Stimulated activated CD4-positive, alpha-beta T cell treated with anti-CD3 and anti-CD28 coated beads, Interleukin-1b, Interleukin-23, amount 100 ng/mL, for 1 hour (primary cell): ENCODE data around the gene DGKI.

ENCODE experiments used
- DNase-seq, 2 donors: peaks; one replicate each; pipeline ENCODE4 v3.0.0-alpha.2; 2020; ENCODE audit warnings: low read depth in 2 of 2

DGKI gene

GRCh38 chr7:137411446-137411845, 435.3 kb downstream of the DGKI start:
- no peak for DNase-seq

GRCh38 chr7:137408126-137408525, 438.6 kb downstream of the DGKI start:
- no peak for DNase-seq

GRCh38 chr7:137407078-137407477, 439.7 kb downstream of the DGKI start:
- DNase-seq = no peak

GRCh38 chr7:137404660-137405317, 442.0 kb downstream of the DGKI start:
- no peak for DNase-seq

DNA sequence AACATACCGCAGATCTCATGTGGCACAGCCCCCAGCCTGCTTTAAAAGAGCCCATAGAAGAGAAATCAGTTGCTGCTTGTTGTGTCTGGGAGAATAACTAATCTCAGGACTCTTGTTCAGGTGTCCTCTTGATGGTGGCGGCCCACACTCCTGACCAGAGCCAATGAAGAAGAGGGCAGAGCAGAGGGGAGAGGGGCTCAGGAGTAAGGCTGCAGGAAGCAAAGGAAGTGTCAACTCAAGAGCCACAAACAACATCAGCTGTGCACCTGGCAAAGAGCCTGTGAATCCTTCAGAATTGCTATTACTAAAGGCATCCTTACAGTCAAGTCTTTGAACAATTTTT, 443.4 kb downstream of the DGKI start:
- no peak for DNase-seq

DNA sequence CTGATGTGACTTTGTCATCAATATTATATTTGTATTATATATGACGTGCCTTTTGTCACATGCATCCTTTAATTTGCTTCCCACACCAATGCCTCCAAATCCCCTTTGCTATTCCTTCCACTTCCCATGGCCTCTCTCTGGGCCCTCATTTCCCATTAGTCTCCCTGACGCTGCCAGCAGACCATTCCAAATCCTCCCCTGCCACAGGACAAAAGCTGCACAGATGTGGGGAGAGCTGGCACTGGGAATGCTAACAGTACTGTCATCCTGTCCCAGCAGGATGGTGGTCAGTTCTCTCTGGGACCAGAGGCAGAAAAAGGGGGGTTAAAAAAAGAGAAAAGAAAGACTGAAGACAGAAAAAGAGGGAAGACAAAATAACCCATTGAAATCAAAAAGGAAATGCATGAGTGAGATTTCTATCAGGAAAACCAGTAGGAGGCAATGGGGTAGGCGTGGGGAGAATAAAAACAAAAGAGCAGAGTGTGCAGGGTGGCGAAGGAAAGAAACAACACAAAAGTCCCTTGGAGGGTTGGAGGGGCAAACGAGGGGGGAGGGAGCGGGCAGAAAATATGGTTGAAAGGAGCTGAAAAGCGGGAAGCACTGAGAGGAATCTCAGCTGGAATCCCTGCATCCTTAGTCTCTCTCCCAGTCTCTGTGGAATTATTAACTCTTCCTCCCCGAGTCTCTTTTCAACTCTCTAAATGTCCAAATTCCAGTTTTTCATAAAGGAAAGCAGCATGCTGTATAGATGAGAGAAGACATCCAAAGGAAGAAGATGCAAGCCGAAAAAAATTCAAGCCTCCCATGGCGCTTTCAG, 444.0 kb downstream of the DGKI start:
- no peak for DNase-seq

GRCh38 chr7:137399827-137400823, 446.6 kb downstream of the DGKI start:
- DNase-seq = no peak

GRCh38 chr7:137396051-137396450, 450.7 kb downstream of the DGKI start:
- DNase-seq = no peak

GRCh38 chr7:137395420-137395819, 451.4 kb downstream of the DGKI start:
- no peak for DNase-seq

GRCh38 chr7:137393570-137393969, 453.2 kb downstream of the DGKI start:
- DNase-seq = no peak

GRCh38 chr7:137390076-137390475, 456.7 kb downstream of the DGKI start:
- no peak for DNase-seq

DNA sequence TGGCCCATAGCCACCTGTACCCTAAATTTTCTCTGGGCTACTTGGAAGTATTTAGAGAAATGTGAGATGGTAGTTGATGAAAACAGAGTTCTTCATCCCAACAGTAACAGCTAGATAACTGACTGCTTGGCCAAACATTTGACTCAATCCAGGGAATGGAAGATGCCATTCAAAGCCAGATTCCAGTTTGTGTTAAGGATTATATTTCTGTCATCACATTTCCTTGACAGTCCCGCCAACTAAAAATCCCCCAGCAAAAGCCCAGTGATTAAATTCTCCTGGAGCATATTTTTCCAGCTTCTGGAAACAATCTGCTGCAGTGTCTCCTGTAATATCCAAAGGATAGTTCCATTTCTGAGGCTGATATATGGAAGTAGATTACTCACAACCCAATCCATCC, 457.9 kb downstream of the DGKI start:
- no peak for DNase-seq

GRCh38 chr7:137386966-137387365, 459.8 kb downstream of the DGKI start:
- no peak for DNase-seq

DNA sequence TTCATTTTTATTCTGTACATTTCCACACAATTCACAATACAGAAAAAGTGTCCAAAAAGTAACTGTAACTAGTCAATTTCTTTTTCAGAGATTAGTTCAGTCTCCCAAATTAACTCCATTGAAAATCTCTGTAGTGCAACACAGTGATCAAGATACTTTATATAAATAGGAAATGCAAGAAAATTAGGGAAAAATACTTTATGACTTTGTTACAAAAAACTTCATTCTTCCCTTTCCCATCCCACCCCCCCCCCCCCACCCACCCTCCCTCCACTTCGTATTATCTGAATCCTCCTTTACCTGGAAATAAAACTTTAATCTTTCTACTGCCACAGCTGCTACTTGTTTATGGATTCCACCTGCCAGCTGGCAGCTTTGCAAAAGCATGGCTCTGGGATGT, 465.7 kb downstream of the DGKI start:
- no peak for DNase-seq

DNA sequence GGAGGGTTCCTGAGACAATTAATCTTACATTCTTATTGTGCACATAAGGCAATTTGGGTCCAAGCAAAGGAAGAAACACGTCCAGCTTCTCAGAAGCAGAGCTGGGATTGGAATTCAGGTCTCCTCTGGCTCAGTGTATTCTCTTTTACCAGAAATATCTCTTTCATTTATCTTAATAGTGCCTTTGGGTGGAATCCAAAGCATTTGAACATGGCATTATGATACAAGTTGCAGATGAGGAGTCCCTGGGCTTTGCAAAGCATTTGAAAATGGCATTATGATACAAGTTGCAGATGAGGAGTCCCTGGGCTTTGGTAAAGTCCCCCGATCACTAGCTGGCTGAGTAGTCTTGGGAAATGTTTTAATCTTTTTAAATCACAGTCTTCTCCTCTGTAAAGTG, 473.3 kb downstream of the DGKI start:
- no peak for DNase-seq

- no peak for DNase-seq
Measured at GRCh38 chr7:137371616-137372015, 475.2 kb downstream of the DGKI start.

- DNase-seq = no peak
Measured at GRCh38 chr7:137366995-137367394, 479.8 kb downstream of the DGKI start.

DNA sequence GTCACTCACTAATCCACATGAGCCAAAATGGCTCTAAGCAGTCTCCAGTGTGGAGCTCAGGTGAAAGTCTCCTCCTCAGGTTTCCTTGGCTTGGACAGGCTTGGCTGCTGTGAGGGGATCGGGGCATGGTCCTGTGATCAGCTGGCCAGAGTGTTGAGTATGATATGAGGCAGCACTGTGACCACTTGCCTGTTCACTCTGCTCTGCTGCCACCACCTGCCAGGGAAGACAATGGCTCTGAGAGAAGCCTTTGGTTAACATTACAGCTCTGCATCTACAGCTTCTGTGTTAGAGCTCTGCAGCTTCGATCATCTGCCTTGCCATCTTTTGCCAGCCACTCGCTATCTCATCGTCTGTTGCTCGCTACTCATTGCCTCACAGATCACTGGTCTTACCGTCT, 483.1 kb downstream of the DGKI start:
- no peak for DNase-seq

DNA sequence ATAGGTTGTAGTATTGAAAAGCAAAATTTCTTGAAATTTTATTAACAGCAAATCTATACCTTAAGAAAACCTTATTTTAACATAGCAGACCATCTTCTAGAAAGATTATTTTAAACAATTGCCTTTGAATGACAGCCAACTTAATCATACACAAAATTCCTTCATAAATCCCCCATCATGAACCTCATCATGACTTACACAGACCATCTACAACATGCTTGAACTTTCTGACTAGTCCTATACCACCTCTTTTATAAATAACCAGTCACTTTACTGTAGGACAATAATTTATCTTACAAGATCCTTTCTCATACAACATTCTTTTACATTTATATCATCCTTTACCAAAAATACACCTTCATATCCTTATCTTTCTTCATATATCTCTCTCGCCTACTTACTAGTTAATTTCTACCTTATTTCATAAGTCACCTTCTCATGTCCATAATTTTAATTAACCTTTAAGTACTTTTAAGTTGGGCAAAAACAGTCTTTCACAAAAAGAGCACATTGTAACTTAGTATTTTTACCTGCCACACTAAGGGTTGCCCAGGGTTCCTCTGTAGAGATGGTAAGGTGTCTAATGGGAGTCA, 486.6 kb downstream of the DGKI start:
- no peak for DNase-seq

GRCh38 chr7:137354961-137355360, 491.8 kb downstream of the DGKI start:
- DNase-seq = no peak

DNA sequence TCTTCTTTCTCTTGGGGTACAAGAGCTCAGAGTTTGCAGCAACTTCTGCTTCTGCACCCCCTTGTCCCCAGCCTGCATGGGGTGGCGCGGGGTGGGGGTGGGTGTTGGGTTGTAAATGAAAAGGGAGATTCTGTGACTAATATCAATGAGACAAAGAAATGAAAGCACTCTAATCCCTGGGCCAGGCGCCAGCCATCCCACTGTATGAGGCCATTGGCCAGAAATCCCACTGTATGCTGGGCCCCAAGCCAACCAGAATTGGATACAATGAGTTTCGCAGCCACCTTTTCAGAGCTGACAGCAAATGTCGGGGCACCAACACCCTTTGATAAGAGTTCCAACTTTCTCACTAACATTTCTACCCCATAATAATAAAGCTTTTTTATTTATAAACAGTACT, 492.4 kb downstream of the DGKI start:
- DNase-seq = no peak

DNA sequence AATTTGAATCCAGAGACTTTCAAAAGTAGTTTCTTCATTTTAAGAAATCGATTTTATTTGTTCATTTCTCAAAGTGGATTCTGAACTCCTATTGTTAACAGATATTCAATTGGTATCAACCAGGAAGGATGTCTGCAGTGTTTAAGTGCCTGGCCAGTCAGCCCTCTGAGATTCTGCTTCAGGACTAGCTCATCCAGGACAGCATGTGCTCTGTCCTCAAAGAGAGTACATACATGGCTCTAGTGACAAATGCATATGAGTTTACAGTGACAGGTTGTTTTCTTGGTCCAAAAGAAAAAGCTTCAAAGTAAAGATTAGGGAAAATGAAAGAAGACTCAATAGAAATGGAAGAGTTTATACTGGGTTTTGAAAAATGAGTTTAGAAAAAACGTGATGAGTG, 494.8 kb downstream of the DGKI start:
- no peak for DNase-seq
